ENCODE results near the gene TMEM87A. TPM values are rescaled to one million over a fixed set of nuclear protein-coding genes. Genes with fewer than 3 reads are reported as not detected.

The TMEM87A gene
- total and polyA plus RNA-seq, 2 of the 4 experiments (the other 2 are of a cell fraction), result 16.6 to 45.3 TPM

DNA sequence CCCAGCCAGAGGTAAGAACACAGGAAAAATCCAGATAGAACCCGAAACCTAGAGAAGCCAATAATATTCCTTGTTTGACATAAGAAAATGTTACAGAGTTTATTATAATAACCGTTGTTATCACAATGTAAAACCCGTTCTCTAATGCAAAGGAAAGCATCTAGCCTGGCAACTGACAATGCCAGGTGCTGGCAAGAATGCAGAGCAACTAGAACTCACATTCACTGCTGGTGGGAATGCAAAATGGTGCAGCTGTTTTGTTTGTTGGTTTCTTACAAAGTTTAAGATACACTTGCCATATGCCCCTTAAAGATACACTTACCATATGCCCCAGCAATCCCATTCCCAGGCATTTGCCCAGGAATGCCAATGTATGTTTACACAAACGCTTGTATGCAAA lies 88.5 kb downstream of the TMEM87A start:
- H3K36me3 ChIP-seq (ENCODE audit: control insufficient read depth, insufficient read depth, low read length), result peaks cover 36% of the 10 kb centered on the region
- no peak overlapping the region for H2AK5ac ChIP-seq (ENCODE audit: low read depth, low read length)
- no peaks in the 10 kb centered on the region for H3K9me3 ChIP-seq (ENCODE audit: control insufficient read depth, insufficient read depth, low read length)
- H3K18ac ChIP-seq (ENCODE audit: low read depth, low read length), result no peak overlapping the region
- BruUV-seq (replicated peaks), result no TSS peak
- WGBS, 2 experiments (ENCODE audit: extremely low coverage in 2 of 2, insufficient read length in 1 of 2), result no CpG with 5 or more reads among the region's 4 CpGs
- no peak overlapping the region for H2BK5ac ChIP-seq (ENCODE audit: low read depth, low read length, poor library complexity, severe bottlenecking)
- CTCF ChIA-PET, result no interaction called here
- no peak overlapping the region for H3K14ac ChIP-seq (replicated peaks; ENCODE audit: low read depth, low read length)
- no peak overlapping the region for H2BK120ac ChIP-seq (ENCODE audit: low read depth, low read length)
- no peak overlapping the region for H3K9ac ChIP-seq (ENCODE audit: low read depth, low read length)
- POLR2A ChIA-PET (ENCODE audit: unreplicated experiment), result interaction anchor here (0.6 kb wide), 1 partner anchor 10 kb away, joined by 5 read pairs; no protein-coding TSS in a partner anchor
- H3K9me1 ChIP-seq (ENCODE audit: insufficient read depth, low read length), result peaks cover 3% of the 10 kb centered on the region; the same call in 1 of the 2 replicates
- no peak overlapping the region for H2AK9ac ChIP-seq (replicated peaks; ENCODE audit: low read depth, low read length, poor library complexity)
- H2BK20ac ChIP-seq (ENCODE audit: low read depth, low read length), result no peak overlapping the region
- dilution Hi-C loops (cut with HindIII; ENCODE audit: low sequenced_read_pairs, unreplicated experiment), result no loop called here
- no peaks in the 10 kb centered on the region for H4K20me1 ChIP-seq (ENCODE audit: insufficient read depth, low read length)
- no peak overlapping the region for H3K4me3 ChIP-seq (ENCODE audit: insufficient read depth, low read depth, low read length)
- in situ Hi-C loops (cut with MboI; ENCODE audit: low sequenced_read_pairs), result no loop called here
- TF ChIP-seq POLR2A (IDR thresholded peaks at IDR 0.05; ENCODE audit: low read depth, low read length) (no peak), RFX5 (IDR thresholded peaks at IDR 0.05; ENCODE audit: low read depth, low read length) (no peak)
- H3K79me1 ChIP-seq (ENCODE audit: low read depth in 1 of 2, low read length in 2 of 2), result peaks cover 0 to 3% of the 10 kb centered on the region in 2 experiments; a peak in 3 of 4 replicates
- ATAC-seq (ENCODE audit: low read depth) (no peak), DNase-seq (no peak)
- intact Hi-C loops (cut with micrococcal nuclease), result loop anchor here (5.0 kb wide), 2 partner anchors 33 to 43 kb away; no protein-coding TSS in a partner anchor
- H3K4me2 ChIP-seq (ENCODE audit: low read depth, low read length), result no peak overlapping the region
- H3K23ac ChIP-seq (ENCODE audit: low read depth, low read length), result no peak overlapping the region
- H3K27me3 ChIP-seq (ENCODE audit: control insufficient read depth, insufficient read depth, low read length), result no peaks in the 10 kb centered on the region
- no peak overlapping the region for H4K5ac ChIP-seq (ENCODE audit: low read depth, low read length)
- no peak overlapping the region for H4K91ac ChIP-seq (ENCODE audit: insufficient read depth, low read depth, low read length)
- H4K8ac ChIP-seq (ENCODE audit: low read depth in 2 of 2, low read length in 2 of 2), result no peak overlapping the region
- H3K4me1 ChIP-seq (ENCODE audit: control insufficient read depth, insufficient read depth, low read length), result peaks cover 2% of the 10 kb centered on the region; the same call in 1 of the 2 replicates
- H3K4ac ChIP-seq (ENCODE audit: low read depth, low read length), result no peak overlapping the region
- H3K56ac ChIP-seq (ENCODE audit: extremely low read depth, insufficient read depth, low read length), result no peak overlapping the region
- H2AFZ ChIP-seq (replicated peaks; ENCODE audit: low read length, poor library complexity), result no peak overlapping the region
- H2BK15ac ChIP-seq (ENCODE audit: low read depth, low read length), result no peak overlapping the region
- H3K27ac ChIP-seq (ENCODE audit: insufficient read depth, low read length), result no peak overlapping the region

All from IMR-90 (cell line).